Endothelial cell (in vitro differentiated cells): ENCODE measurements around the gene EXT2. TPM values are rescaled to one million over a fixed set of nuclear protein-coding genes. Genes with fewer than 3 reads are reported as not detected.

Experiments used
- DNase-seq: peaks from one replicate; pipeline ENCODE4 v3.0.0; 2021; ENCODE audit warnings: low spot score
- H3K27ac Mint-ChIP-seq: one replicate; pipeline ENCODE4 v1.8.0; 2021; ENCODE audit warnings: mixed read lengths, inconsistent platforms; ENCODE audit not compliant: unreplicated experiment
- H3K27me3 Mint-ChIP-seq: one replicate; pipeline ENCODE4 v1.8.0; 2021; ENCODE audit warnings: mild to moderate bottlenecking, moderate library complexity, mixed read lengths, inconsistent platforms; ENCODE audit not compliant: unreplicated experiment
- H3K36me3 Mint-ChIP-seq: one replicate; pipeline ENCODE4 v1.8.0; 2021; ENCODE audit warnings: mild to moderate bottlenecking, low read depth, mixed read lengths, inconsistent platforms; ENCODE audit not compliant: unreplicated experiment
- H3K4me1 Mint-ChIP-seq: one replicate; pipeline ENCODE4 v1.8.0; 2021; ENCODE audit warnings: mild to moderate bottlenecking, mixed read lengths, inconsistent platforms; ENCODE audit not compliant: unreplicated experiment
- H3K4me3 Mint-ChIP-seq: one replicate; pipeline ENCODE4 v1.8.0; 2021; ENCODE audit warnings: mild to moderate bottlenecking, mixed read lengths, inconsistent platforms; ENCODE audit not compliant: unreplicated experiment
- H3K9me3 Mint-ChIP-seq: one replicate; pipeline ENCODE4 v1.8.0; 2021; ENCODE audit warnings: mixed read lengths, inconsistent platforms; ENCODE audit not compliant: unreplicated experiment
- total RNA-seq: library from RNA; stranded (reverse); fragmentation: NEBNext Ultra II Directional; extraction: Animal tissue kit (Norgen Biotek cat#: 25700); gene quantifications from one replicate; pipeline ENCODE4 v1.2.1, GENCODE V29; 2021; ENCODE audit not compliant: unreplicated experiment
- TF ChIP-seq, protein P1 (sequence below): fragments of 200-600 bp; sonication (generic); IDR thresholded peaks from one replicate; pipeline ENCODE4 v1.5.0; 2021; ENCODE audit warnings: antibody characterized with exemption; ENCODE audit not compliant: unreplicated experiment

Gene EXT2
- total RNA-seq, 1 donor from 2014 or later, result 96.8 TPM

DNA sequence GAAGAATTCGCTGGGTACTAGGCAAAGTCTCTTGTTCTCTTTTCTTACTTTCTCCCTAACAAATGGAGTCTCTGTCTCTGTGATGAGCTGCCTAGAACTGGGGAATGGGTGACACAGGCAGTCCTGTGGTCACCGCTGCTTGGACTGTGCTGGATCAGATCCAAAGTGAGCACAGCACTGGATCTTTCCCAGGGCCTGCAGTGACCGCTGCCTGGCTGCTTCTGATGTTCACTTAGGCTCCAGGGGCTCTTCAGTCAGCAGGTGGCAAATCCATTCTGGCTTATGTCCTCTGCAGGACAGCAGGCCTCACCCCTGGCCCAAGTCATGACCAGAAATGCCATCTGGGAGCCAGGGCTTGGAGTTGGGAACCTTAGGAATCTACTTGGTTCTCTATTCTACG, 61.5 kb downstream of the EXT2 start:
- peaks cover 8% of the 10 kb centered on the region for H3K4me1 Mint-ChIP-seq
- TF ChIP-seq, protein P1, sequence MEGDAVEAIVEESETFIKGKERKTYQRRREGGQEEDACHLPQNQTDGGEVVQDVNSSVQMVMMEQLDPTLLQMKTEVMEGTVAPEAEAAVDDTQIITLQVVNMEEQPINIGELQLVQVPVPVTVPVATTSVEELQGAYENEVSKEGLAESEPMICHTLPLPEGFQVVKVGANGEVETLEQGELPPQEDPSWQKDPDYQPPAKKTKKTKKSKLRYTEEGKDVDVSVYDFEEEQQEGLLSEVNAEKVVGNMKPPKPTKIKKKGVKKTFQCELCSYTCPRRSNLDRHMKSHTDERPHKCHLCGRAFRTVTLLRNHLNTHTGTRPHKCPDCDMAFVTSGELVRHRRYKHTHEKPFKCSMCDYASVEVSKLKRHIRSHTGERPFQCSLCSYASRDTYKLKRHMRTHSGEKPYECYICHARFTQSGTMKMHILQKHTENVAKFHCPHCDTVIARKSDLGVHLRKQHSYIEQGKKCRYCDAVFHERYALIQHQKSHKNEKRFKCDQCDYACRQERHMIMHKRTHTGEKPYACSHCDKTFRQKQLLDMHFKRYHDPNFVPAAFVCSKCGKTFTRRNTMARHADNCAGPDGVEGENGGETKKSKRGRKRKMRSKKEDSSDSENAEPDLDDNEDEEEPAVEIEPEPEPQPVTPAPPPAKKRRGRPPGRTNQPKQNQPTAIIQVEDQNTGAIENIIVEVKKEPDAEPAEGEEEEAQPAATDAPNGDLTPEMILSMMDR, result no peak
- no peak overlapping the region for H3K4me3 Mint-ChIP-seq
- H3K36me3 Mint-ChIP-seq, result peaks cover 12% of the 10 kb centered on the region
- H3K27ac Mint-ChIP-seq, result no peak overlapping the region
- peaks cover 4% of the 10 kb centered on the region for H3K27me3 Mint-ChIP-seq
- DNase-seq, result no peak
- H3K9me3 Mint-ChIP-seq, result no peaks in the 10 kb centered on the region

DNA sequence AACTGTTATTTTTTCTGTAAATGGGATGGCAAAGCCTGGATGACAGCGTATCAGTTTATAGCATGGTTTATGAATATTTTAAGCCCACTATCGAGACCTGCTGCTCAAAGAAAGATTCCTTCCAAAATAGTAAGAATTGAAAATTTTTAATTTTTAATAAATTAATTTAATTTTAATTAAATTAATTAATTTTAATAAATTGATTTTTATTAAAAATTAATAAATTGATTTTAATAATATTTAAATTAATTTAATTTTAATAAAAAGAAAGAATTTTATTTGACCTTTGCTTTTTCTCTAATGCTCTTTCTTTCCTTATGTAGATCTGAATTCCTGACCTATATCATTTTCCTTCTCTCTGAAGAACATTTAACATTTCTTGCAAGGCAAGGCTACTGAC, 62.9 kb downstream of the EXT2 start:
- H3K4me3 Mint-ChIP-seq, result no peak overlapping the region
- H3K27me3 Mint-ChIP-seq, result peaks cover 4% of the 10 kb centered on the region
- peaks cover 8% of the 10 kb centered on the region for H3K4me1 Mint-ChIP-seq
- DNase-seq, result no peak
- H3K9me3 Mint-ChIP-seq, result no peaks in the 10 kb centered on the region
- H3K27ac Mint-ChIP-seq, result no peak overlapping the region
- TF ChIP-seq, protein P1, result no peak
- H3K36me3 Mint-ChIP-seq, result peaks cover 8% of the 10 kb centered on the region

DNA sequence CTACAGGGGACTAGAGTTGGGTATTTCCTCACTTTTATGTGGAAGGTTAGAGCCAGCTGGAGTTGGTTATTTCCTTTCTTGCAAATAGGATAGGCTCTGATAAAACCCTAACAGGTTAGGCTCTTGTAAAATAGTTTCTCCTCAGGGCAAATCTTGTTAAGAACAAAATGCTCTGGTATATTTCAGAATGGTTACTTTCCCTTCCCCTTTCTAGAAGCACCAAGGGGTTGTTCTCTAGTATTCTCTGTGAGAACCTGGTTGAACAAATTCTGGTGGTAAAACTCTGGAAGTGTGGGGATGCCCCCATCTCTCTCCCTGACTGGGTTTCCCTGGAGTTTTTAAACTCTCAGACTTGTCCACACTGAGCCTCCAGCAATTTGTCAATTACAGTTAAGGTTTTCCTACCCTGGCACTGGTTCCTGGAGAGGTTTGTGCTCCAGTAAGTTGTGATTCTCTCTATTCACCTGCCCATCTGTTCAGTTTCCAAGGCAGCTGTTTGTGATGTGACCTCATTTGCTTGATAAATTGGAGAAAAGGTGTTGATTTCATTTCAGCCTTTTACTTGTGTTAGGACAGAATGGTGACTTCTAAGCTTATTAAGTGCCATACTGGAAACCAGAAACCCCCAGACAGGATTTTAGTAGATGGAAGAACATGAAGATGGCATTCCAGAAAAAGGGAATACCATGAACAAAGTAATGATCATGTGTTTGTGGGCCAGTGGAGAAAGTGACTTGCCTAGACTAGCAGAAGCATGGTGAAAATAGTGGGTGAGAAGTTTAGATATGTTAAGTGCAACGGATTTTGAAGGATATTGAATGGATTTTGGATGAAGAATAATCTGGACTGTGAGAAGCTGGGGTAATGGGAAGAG, 64.6 kb downstream of the EXT2 start:
- no peak for DNase-seq
- TF ChIP-seq, protein P1, result no peak
- H3K36me3 Mint-ChIP-seq, result peaks cover 3% of the 10 kb centered on the region

DNA sequence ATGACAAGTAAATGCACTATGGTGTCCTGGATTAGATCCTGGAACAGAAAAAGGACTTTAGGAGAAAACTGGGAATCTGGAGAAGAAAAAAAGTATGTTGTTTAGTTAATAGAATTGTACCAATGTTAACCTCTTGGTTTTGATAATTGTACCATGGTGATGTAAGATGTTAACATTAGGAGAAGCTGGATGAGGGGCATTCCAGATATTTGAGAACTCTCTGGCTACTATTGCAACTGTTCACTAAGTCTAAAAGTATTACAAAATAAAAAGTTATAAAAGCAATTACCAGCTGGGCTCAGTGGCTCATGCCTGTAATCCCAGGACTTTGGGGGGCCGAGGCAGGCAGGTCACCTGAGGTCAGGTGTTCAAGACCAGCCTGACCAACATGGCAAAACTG, 66.5 kb downstream of the EXT2 start:
- peaks cover 4% of the 10 kb centered on the region for H3K27me3 Mint-ChIP-seq
- peaks cover 3% of the 10 kb centered on the region for H3K4me1 Mint-ChIP-seq
- no peak overlapping the region for H3K27ac Mint-ChIP-seq
- H3K36me3 Mint-ChIP-seq, result no peaks in the 10 kb centered on the region
- TF ChIP-seq, protein P1, result no peak
- H3K4me3 Mint-ChIP-seq, result no peak overlapping the region
- no peaks in the 10 kb centered on the region for H3K9me3 Mint-ChIP-seq
- no peak for DNase-seq

More for the DNA sequence above, 64.6 kb downstream of the EXT2 start:
- H3K27ac Mint-ChIP-seq, result no peak overlapping the region
- H3K4me3 Mint-ChIP-seq, result no peak overlapping the region
- H3K27me3 Mint-ChIP-seq, result peaks cover 4% of the 10 kb centered on the region
- H3K4me1 Mint-ChIP-seq, result peaks cover 6% of the 10 kb centered on the region
- H3K9me3 Mint-ChIP-seq, result no peaks in the 10 kb centered on the region

DNA sequence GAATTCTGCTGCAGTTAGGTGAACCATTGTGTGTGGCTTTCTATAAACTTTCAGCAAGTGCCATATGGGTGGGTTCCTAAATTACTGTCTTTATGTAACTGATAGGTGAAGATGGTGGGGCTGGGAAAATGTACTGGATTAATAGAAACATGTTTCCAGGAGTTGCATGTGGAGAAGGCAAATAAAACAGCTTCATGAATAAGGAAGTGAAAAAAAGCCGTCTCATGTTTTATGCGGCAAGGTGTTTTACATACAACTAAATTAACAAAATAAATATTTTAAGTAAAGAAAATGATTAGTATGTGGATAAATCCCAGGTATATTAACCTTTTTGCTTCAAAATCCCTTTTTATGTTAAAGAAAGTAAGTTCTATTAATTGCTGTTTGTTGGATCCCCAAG, 67.2 kb downstream of the EXT2 start:
- TF ChIP-seq, protein P1, result no peak
- H3K27ac Mint-ChIP-seq, result no peak overlapping the region
- H3K27me3 Mint-ChIP-seq, result peaks cover 4% of the 10 kb centered on the region
- no peaks in the 10 kb centered on the region for H3K36me3 Mint-ChIP-seq
- H3K4me1 Mint-ChIP-seq, result peaks cover 3% of the 10 kb centered on the region
- DNase-seq, result no peak
- no peak overlapping the region for H3K4me3 Mint-ChIP-seq
- no peaks in the 10 kb centered on the region for H3K9me3 Mint-ChIP-seq
